ENCODE measurements around the gene SPC25. TPM values are rescaled to one million over a fixed set of nuclear protein-coding genes. Genes with fewer than 3 reads are reported as not detected.

Gene SPC25, protein sequence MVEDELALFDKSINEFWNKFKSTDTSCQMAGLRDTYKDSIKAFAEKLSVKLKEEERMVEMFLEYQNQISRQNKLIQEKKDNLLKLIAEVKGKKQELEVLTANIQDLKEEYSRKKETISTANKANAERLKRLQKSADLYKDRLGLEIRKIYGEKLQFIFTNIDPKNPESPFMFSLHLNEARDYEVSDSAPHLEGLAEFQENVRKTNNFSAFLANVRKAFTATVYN
- total RNA-seq (1 to 10 TPM in 1 of 2 donors, not detected in 1; 8.2 TPM), polyA plus RNA-seq (1 to 10 TPM in 1 of 2 donors, under 1 TPM in 1; 0.58 to 2.1 TPM)

DNA sequence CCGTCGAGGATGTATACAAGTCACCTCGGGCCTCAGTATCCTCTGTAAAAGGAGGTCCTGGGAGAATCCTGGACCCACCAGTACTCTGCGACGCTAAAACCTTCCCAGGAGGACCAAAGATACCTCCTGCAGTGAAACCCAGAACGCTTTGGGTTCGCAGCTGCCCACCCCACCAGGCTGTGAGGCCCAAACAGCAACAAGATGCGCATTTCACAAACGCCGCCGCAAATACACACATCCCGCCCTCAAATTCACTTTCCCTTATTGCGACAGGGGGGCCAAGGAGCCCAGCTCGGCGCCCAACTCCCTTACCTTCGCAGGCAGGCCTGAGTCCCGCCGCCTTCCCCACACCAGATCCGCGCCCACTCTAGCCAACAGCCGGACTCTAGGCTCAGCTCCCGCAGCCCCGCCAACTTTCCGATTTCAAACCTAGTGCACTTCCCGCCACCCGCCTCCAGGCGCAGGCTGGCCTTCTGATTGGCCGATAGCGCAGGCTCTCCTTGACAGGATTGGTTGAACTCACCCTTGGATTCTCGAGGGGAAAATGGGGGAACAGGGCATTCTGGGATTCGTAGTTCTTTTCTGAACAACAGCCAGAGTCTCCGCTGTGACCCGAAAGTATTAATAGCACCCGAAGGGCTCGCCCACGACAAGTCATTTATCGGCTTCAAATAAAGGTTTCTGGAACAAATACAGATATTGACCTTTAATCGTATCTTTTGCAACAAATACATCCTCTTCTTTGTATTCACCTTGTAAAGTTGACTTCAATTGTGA is at the start of gene SPC25:
SPC25 (minus strand) TSS at position 425 of the 777 bp plus-strand sequence. CDS start 911 bp downstream, outside the sequence.
- H3K27me3 ChIP-seq (ENCODE audit: control insufficient read depth in 4 of 4, insufficient read depth in 4 of 4, low read length in 3 of 4): no peaks in the 10 kb centered on the region
- no peaks in the 10 kb centered on the region for H3K36me3 ChIP-seq (ENCODE audit: control insufficient read depth in 4 of 4, insufficient read depth in 3 of 4, low read depth in 1 of 4, low read length in 3 of 4)
- no peak within 1 kb of the TSS for H3K27ac ChIP-seq (ENCODE audit: low read depth in 1 of 2, low read length in 2 of 2)
- DNase-seq (ENCODE audit: low spot score): peak; percentile 93
- no peak within 1 kb of the TSS for H3K9ac ChIP-seq (ENCODE audit: low read depth in 1 of 2, low read length in 2 of 2)
- peaks cover 5 to 22% (median 13%) of the 10 kb centered on the region in 4 donors for H3K4me1 ChIP-seq (ENCODE audit: control insufficient read depth in 4 of 4, insufficient read depth in 4 of 4, low read length in 3 of 4)
- TF ChIP-seq ZBTB33 (IDR thresholded peaks at IDR 0.05) (peak; percentile 81), FOXA2 (IDR thresholded peaks at IDR 0.05) (no peak), JUND (IDR thresholded peaks at IDR 0.05) (no peak), SP1 (IDR thresholded peaks at IDR 0.05) (peak; percentile 84), YY1 (IDR thresholded peaks at IDR 0.05) (peak; percentile 96), HNF4A (conservative IDR thresholded peaks at IDR 0.05) (no peak)
- H3K4me3 ChIP-seq (ENCODE audit: low read depth in 1 of 3, low read length in 3 of 3): peak within 1 kb of the TSS; percentile 50 to 68 (median 60)
- H3K9me3 ChIP-seq (ENCODE audit: control insufficient read depth in 4 of 4, low read length in 3 of 4): no peaks in the 10 kb centered on the region
- WGBS: under 1% methylated on average over 38 of the region's 38 CpGs

GRCh38 chr2:168939918-168940317 is 49.7 kb upstream of the SPC25 start:
- WGBS: 93% methylated on average over 4 of the region's 4 CpGs
- Histone ChIP-seq H3K36me3 (ENCODE audit: control insufficient read depth in 4 of 4, insufficient read depth in 3 of 4, low read depth in 1 of 4, low read length in 3 of 4) (peaks cover under 1 to 49% (median 20%) of the 10 kb centered on the region in 4 donors), H3K4me3 (ENCODE audit: low read depth in 1 of 3, low read length in 3 of 3) (no peak overlapping the region), H3K9me3 (ENCODE audit: control insufficient read depth in 4 of 4, low read length in 3 of 4) (no peaks in the 10 kb centered on the region), H3K9ac (ENCODE audit: low read depth in 1 of 2, low read length in 2 of 2) (no peak overlapping the region), H3K27ac (ENCODE audit: low read depth in 1 of 2, low read length in 2 of 2) (no peak overlapping the region), H3K27me3 (ENCODE audit: control insufficient read depth in 4 of 4, insufficient read depth in 4 of 4, low read length in 3 of 4) (no peaks in the 10 kb centered on the region), H3K4me1 (ENCODE audit: control insufficient read depth in 4 of 4, insufficient read depth in 4 of 4, low read length in 3 of 4) (peaks cover 0 to 3% (median under 1%) of the 10 kb centered on the region in 4 donors)
- TF ChIP-seq, protein P1, sequence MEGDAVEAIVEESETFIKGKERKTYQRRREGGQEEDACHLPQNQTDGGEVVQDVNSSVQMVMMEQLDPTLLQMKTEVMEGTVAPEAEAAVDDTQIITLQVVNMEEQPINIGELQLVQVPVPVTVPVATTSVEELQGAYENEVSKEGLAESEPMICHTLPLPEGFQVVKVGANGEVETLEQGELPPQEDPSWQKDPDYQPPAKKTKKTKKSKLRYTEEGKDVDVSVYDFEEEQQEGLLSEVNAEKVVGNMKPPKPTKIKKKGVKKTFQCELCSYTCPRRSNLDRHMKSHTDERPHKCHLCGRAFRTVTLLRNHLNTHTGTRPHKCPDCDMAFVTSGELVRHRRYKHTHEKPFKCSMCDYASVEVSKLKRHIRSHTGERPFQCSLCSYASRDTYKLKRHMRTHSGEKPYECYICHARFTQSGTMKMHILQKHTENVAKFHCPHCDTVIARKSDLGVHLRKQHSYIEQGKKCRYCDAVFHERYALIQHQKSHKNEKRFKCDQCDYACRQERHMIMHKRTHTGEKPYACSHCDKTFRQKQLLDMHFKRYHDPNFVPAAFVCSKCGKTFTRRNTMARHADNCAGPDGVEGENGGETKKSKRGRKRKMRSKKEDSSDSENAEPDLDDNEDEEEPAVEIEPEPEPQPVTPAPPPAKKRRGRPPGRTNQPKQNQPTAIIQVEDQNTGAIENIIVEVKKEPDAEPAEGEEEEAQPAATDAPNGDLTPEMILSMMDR (IDR thresholded peaks at IDR 0.05; ENCODE audit: low read depth, low read length, missing input control): no peak
- DNase-seq (ENCODE audit: low spot score): no peak

- 96% methylated on average over 1 of the region's 1 CpG for WGBS
- DNase-seq (ENCODE audit: low spot score): no peak
- Histone ChIP-seq H3K9ac (ENCODE audit: low read depth in 1 of 2, low read length in 2 of 2) (no peak overlapping the region), H3K4me1 (ENCODE audit: control insufficient read depth in 4 of 4, insufficient read depth in 4 of 4, low read length in 3 of 4) (no peaks in the 10 kb centered on the region), H3K9me3 (ENCODE audit: control insufficient read depth in 4 of 4, low read length in 3 of 4) (no peaks in the 10 kb centered on the region), H3K36me3 (ENCODE audit: control insufficient read depth in 4 of 4, insufficient read depth in 3 of 4, low read depth in 1 of 4, low read length in 3 of 4) (peaks cover 2 to 51% (median 23%) of the 10 kb centered on the region in 4 donors), H3K4me3 (ENCODE audit: low read depth in 1 of 3, low read length in 3 of 3) (no peak overlapping the region), H3K27ac (ENCODE audit: low read depth in 1 of 2, low read length in 2 of 2) (no peak overlapping the region), H3K27me3 (ENCODE audit: control insufficient read depth in 4 of 4, insufficient read depth in 4 of 4, low read length in 3 of 4) (no peaks in the 10 kb centered on the region)
- no peak for TF ChIP-seq RAD21 (IDR thresholded peaks at IDR 0.05)
- no peak for TF ChIP-seq NR2F2 (IDR thresholded peaks at IDR 0.05)
- no peak for TF ChIP-seq HNF4A (conservative IDR thresholded peaks at IDR 0.05)
- TF ChIP-seq FOXA1 (IDR thresholded peaks at IDR 0.05): no peak
- no peak for TF ChIP-seq GABPA (IDR thresholded peaks at IDR 0.05 in 1 of 2, conservative IDR thresholded peaks at IDR 0.05 in 1 of 2)
- TF ChIP-seq, protein P1 (IDR thresholded peaks at IDR 0.05; ENCODE audit: low read depth, low read length, missing input control): no peak
- TF ChIP-seq, protein P2, sequence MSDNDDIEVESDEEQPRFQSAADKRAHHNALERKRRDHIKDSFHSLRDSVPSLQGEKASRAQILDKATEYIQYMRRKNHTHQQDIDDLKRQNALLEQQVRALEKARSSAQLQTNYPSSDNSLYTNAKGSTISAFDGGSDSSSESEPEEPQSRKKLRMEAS (IDR thresholded peaks at IDR 0.05): no peak
- no peak for TF ChIP-seq FOXA2 (IDR thresholded peaks at IDR 0.05)
- TF ChIP-seq HNF4G (IDR thresholded peaks at IDR 0.05): no peak
- TF ChIP-seq, protein P3, sequence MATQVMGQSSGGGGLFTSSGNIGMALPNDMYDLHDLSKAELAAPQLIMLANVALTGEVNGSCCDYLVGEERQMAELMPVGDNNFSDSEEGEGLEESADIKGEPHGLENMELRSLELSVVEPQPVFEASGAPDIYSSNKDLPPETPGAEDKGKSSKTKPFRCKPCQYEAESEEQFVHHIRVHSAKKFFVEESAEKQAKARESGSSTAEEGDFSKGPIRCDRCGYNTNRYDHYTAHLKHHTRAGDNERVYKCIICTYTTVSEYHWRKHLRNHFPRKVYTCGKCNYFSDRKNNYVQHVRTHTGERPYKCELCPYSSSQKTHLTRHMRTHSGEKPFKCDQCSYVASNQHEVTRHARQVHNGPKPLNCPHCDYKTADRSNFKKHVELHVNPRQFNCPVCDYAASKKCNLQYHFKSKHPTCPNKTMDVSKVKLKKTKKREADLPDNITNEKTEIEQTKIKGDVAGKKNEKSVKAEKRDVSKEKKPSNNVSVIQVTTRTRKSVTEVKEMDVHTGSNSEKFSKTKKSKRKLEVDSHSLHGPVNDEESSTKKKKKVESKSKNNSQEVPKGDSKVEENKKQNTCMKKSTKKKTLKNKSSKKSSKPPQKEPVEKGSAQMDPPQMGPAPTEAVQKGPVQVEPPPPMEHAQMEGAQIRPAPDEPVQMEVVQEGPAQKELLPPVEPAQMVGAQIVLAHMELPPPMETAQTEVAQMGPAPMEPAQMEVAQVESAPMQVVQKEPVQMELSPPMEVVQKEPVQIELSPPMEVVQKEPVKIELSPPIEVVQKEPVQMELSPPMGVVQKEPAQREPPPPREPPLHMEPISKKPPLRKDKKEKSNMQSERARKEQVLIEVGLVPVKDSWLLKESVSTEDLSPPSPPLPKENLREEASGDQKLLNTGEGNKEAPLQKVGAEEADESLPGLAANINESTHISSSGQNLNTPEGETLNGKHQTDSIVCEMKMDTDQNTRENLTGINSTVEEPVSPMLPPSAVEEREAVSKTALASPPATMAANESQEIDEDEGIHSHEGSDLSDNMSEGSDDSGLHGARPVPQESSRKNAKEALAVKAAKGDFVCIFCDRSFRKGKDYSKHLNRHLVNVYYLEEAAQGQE (IDR thresholded peaks at IDR 0.05): no peak
- no peak for TF ChIP-seq SP1 (IDR thresholded peaks at IDR 0.05)
- no peak for TF ChIP-seq JUND (IDR thresholded peaks at IDR 0.05)
- no peak for TF ChIP-seq TAF1 (conservative IDR thresholded peaks at IDR 0.05)
- no peak for TF ChIP-seq RXRA (IDR thresholded peaks at IDR 0.05)
These were observed 48.8 kb upstream of the SPC25 start for GRCh38 chr2:168939061-168939460.
